GM21447 (cell line): ENCODE data around the gene RDH14.

Experiments used
- ATAC-seq: cut with Tn5 transposase; IDR thresholded peaks from one replicate; pipeline ENCODE4 v1.9.1; 2021; ENCODE audit not compliant: unreplicated experiment

RDH14 gene, protein sequence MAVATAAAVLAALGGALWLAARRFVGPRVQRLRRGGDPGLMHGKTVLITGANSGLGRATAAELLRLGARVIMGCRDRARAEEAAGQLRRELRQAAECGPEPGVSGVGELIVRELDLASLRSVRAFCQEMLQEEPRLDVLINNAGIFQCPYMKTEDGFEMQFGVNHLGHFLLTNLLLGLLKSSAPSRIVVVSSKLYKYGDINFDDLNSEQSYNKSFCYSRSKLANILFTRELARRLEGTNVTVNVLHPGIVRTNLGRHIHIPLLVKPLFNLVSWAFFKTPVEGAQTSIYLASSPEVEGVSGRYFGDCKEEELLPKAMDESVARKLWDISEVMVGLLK

DNA sequence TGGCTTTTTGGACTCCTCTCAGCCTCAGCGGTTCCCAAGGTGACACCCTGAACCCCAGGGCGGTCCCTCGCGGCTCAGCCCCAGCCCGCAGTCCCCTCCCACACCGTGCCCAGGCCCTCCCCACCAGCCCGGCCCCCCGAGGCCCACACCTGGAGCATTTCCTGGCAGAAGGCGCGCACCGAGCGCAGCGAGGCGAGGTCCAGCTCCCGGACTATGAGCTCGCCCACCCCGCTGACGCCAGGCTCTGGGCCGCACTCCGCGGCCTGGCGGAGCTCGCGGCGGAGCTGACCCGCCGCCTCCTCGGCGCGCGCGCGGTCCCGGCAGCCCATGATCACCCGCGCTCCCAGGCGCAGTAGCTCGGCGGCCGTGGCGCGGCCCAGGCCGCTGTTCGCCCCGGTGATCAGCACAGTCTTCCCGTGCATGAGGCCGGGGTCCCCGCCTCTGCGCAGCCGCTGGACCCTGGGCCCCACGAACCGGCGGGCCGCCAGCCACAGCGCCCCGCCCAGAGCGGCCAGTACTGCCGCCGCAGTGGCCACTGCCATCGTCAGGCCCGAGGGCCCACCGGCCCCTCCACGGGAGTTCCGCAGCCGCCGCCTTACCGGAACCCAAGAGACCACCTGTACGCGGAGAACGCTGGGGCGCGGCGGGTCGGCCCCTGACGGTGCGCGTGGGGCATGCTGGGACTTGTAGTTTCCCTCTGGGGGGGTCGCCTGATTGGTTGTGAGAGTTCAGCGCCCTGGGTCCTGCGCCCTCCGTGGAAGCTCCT lies at the start of gene RDH14:
TSS of gene RDH14 (minus strand) at position 623 of the 766 bp plus-strand sequence. CDS start at position 542, 81 bp downstream.
- peak; percentile 93 for ATAC-seq

DNA sequence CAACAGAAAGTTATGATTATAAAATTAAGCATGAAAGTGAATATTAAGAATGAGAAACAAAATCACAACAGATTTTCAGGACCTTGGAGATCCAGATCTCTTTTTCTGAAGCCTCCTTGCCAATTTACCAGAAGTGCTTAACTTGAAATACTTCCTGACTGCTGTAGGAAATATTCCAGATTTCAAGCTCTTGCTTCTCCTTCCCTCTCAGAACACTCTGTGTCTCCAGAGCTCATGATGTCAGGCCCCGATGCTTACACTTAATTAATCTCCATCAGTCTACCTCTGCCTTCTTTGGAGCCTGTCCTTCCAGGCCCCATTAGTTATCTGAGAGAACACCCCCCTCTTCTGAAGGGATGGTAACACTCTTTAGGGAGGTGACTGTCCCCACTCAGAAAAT lies 49.6 kb upstream of the RDH14 start:
- no peak for ATAC-seq

DNA sequence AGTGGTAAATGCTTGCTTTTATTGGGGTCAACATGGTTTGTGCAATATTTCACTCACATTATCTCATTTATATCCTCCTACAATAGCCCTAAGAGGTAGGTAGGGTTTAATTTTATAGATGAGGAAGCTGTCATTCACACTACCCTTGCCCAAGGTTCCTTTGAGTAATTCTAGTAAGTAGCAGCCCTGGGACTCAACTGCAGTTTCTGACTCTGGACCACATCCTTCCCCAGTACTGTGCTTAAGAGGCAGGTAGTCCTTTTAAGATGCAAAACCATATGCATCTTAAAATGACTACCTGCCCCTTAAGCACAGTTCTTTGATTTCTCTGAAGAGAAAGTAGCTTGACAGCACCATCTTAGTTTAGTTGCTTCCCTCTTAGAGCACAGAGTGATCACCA lies 44.7 kb upstream of the RDH14 start:
- no peak for ATAC-seq

DNA sequence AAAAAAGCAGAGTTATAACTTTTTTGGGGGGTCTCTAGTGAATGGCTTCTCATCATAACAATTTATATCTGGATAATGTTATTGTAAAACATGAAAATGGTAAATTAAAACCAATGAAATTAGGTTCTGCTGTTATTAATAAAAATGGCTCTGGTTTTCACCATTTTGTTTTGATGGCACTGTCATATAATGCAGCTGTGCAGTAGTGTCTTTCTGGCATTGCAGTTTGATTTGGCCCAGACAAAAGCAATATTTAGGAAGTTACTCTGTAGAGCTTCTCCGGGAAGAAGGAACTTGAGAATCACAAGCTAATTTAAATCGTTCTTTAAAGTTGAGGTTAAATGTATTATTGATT lies 44.1 kb upstream of the RDH14 start:
- no peak for ATAC-seq

DNA sequence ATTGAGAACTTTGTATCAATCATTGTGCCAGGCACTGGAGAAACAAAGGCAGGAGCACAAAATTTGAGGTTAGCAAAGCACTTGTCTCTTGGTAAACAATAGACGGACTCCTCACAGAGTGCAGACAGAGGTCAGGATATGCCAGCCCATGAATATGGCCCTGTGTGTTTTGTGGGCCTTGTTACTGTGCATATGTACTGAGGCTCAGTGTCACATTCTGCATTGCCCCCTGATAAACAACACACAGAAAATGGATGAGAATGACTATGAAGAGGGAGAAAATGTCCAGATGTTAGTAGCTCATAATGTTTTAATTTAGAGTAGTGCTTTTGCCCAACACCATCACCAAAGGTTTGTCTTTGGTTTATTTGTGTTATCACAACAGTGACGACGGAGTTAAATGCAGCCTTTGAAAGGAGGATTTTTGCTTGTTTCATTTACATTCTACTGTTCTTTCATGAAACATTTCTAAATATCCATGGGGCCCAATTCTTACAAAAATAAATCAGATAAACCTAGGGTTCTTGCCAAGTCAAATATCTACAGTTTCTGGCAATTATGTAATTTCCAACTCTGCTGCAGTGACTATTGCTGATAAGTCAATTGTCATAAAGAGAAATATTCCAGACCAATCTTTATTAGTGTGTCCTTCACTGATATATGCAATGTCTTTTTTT lies 43.5 kb upstream of the RDH14 start:
- no peak for ATAC-seq

DNA sequence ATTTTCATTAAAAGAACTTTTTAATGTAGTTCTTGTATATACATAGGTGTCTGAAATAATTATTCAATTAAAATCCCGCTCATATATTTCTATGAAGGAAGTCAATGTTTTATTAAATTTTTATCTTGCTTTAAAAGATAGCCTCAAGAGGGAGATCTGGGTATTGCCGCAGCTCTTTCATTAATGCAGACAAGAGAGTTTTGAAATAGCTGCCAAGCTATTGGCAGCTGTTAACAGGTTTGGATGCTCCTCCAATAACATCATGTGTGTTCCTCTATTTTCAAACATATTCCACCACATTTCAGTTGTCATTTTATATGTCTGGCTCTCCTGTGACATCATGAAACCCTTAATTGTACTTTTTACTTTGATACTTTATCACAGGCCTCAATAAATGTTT lies 41.8 kb upstream of the RDH14 start:
- no peak for ATAC-seq

DNA sequence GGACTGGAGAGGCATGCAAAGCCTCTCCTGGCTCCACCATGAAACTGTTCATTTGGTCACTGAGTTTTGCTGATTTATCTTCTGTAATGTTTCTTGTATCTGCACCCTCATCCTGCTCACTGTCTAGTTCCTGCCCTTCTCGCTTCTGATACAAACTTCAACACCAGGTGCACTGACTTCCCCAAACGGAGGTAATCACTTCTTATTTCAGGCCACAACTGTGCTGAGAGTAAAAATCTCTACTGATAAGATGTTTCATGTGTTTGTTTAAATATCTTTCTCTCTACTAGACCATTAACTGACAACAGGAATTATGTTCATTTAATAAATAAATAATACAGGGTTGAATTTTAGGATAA lies 39.8 kb upstream of the RDH14 start:
- no peak for ATAC-seq

DNA sequence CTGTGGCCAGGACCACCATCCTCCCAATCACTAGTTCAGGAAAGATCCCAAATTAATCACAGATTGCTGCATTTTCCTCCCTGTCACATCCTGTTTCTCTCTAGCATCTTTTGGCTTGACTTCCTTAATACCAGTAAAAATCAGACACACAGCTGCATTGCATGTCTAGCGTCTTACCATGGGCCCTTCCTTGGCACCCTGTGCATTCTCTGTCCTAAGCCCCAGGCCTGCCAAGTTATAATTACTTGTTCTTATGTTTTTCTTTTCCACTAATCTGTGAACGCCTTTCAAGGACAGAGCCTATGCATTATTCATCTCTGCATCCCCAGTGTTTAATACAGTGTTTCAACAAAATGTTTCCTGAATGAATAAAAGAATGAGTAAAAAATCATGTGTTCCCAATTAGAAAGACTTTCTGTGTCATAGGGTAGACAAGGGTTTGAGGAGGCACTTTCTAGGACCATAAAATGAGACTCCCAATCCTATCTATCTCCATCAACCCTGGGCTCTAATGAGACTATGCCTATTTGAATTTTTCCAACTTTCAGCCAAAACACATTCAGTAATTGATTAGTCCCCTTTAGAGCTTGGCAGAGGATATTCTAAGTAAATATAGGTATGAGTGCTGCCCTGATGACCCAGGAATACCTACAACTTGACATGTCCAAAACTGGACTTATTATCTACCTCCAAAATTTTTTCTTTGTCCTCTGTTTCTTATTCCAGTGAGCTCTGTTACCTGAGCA lies 39.2 kb upstream of the RDH14 start:
- no peak for ATAC-seq

DNA sequence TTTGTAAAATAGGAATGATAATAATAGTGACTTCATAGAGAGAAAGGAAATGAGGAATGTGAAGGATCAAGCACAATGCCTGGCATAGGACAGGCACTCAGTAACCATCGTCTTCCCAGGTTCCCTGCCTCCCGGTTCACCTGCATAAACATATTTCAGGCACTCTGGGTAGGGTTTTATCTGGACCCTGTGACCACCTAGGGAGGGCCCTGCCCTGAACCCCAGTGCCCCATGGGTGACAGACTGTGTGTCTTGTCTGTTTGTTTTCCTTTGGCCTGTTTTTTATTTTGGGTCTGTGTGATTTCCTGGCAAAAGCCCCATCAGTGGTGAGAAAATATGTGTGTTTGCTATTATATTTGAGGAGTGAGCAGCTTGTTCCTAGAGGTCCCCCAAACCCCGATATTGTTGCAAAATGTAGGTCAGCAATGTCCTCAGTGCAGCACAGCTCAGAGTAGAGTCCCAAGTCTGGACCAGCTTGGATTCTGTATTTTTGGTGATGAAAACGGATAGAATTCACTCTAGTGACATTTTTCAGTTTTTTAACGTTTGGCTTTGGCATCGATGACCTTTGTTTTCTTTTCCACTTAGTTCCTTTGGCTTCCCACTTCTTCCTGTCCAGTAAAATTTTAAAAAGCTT lies 38.5 kb upstream of the RDH14 start:
- ATAC-seq: no peak

DNA sequence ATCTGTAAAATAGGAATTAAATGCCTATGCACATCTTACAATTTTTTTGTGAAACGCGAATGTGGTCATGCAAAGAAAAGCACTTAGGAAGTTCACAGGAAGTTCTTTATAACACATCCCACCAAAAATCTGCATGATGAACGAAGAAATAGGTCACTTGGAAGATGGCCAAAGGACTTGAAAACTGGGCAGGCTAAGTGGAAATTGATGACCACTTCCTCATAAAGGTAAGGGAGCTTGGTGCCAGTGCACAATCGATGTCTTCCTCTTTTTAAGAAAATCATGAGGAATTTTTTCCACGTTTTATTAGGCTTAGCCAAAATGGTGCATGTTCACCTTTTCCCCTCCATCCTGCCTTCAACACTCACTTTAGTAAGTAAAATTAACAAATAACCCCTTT lies 37.2 kb upstream of the RDH14 start:
- ATAC-seq: no peak

DNA sequence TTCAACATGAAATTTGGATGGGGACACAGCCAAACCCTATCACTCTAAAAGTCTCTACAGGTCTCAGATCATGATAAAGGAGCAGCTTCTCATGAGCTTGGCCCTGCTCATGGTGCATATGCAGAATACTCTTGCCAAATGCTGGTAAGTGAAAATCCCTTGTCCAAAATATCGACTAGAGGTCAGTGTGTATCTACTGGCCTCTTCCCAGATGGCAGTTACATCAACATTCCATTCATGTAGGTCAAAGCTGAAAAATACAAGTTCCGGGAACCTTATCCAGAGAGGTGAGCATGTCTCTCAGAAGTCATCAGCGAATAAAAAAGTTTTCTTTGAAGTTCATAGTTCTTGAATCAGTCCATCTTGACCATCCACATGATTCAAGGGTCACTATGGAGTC lies 36.5 kb upstream of the RDH14 start:
- no peak for ATAC-seq

DNA sequence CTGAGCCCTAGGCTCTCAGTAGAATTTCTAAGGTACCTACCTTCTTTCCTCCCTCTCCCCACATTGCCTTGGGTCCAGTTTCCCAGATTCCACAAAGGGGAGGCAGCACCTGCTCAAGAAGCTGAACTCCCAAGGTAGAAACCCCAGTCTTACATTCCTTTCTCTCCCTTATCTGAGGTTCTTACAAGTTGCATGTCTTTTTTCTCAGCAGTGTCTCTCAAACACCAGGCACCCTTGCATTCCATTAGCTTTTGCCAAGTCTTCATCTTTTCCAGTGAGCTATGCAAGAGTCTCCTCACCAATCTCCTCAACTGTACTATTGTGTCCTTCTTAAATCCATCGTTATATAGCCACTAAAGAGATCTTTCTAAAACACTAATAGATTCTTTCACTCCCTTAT lies 33.0 kb upstream of the RDH14 start:
- no peak for ATAC-seq

DNA sequence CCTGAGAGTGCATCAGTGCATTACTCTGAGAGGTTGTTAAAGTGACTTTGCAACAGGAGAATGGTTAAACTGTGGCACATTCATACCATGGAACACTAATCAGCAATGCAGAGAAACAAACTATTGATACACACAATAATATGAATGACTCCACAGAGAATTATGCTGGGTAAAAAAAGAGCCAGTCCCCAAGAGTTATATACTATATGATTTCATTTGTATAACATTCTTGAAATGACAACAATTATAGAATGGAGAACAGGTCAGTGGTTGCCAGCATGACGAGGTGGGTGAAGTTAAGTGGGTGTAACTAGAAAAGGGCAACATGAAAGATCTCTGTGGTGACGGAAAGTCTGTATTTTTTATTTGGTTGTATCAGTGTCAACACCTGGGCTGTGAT lies 31.9 kb upstream of the RDH14 start:
- no peak for ATAC-seq

DNA sequence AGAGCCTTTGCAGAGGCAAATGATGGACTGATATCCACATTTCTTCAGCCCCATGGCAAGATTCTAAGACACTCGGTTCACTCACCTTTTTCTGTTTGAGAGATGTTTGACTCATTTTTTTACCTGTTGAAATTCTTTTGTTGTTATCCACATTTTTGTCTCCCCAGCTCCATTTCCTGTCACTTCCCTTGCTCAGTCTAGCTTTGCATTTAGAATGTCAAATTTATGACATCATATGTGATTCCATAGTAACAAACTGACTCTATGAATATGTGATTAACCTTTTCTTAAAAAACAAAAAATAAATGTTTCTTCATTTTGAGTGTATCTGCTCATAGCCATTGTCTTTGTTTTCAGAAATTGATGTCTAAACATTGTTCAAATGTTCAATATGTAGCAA lies 28.9 kb upstream of the RDH14 start, which contains the start of gene NT5C1B:
TSS of gene NT5C1B (minus strand) at position 216 of the 400 bp plus-strand sequence. CDS start at position 115, 101 bp downstream.
- ATAC-seq: no peak

DNA sequence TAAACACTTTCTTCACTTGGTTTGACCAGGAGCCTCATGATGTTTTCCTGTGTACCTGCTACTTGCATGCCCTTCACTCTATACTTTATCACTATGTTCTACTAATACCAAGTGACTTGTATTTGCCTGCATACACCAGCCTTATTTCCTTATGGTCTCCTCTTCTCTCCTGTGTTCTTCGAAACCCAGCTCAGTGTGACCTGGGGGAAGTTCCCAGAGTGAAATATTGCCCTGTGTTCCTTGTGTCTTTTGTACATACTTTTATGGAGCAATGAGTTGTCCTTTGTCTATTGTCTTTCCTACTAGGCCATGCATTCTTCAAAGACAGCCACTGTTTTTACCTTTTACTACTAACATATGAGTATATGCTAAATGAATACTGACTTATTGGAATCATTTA lies 28.3 kb upstream of the RDH14 start:
- no peak for ATAC-seq

DNA sequence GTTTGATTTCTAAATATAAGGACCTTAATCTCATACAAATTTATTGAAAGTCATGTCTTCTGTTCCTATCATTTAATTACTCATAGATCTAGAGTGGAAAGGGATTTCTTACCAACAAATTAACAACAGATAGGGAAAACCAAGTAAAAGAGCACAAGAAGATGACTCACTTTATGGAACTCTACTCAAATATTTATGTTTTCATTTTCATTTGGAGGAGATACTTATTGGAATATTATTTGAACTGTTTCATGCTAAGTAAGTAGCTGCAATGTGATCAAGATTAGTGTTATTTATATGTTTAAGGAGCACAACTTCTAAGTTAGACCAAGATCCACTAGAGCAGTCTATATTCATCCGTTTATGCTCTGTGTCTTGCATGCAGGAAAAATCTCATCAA lies 27.6 kb upstream of the RDH14 start:
- no peak for ATAC-seq

DNA sequence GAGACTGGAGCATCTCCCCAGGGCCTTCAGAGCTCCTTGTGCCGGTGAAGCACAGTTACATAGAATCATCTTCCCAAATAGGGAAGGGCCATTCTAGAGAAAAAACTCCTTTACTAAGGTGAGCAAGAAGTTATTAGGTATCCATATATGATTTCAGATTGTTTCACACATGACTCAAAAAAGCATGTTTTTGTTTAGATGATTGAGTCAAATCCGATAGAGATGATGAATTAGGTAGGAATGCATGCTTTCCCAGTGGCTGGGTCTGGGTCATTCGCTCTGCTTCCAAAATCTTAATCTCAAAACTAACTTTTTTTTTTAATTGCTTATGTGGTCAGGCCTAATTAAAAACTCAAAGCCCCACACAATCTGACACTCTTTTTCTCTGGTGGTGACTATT lies 25.1 kb upstream of the RDH14 start:
- ATAC-seq: no peak

DNA sequence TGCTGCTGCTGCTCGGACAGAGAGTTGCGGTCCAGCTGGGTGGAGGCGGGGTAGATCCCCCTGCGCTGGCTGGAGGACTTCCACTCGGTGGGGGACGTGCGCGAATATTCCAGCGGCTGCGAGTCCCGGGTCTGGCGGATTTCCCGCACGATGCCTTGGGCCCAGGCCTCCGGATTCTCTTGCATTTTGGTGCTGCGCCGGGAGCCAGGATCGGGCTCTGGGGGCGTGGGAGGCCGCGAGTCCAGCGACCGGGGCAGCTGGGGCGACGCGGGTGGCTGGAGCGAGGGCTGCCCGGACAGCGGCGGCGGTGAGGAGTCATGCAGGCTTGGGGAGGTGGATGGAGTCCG lies 24.1 kb upstream of the RDH14 start:
- ATAC-seq: no peak

DNA sequence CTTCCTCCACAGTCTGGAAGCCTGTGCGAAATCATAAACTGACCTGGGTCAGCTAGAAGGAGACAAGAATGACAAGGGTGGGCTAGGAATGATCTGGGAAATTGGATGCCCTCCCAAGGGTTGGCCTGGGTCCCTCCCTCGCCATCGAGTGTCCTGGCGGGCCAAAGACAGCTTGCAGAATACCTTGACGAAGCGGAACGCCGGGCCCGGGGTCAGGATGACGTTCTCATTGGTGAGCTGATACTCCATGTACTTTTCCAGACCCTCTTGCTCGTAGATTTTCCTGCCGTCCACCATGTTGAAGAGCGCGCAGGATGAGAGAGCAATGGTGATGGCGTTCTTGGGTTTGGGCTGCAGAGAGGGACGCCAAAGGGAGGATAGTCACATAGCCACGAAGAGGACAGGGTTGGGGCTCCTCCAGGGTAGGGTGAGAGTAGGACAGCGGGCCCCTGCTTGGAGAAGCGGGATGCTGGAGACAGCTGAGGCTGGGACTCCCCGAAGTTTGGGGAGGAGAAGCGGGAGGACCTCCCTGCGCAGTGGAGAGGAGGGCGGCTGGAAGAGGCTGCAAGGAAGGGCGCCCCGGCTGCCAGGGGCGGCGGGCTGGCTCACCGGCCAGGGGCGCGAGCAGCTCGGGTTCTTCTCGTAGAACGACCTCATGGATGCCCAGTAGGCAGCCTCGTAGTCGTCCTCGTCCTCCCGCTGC lies 23.6 kb upstream of the RDH14 start:
- ATAC-seq: no peak

DNA sequence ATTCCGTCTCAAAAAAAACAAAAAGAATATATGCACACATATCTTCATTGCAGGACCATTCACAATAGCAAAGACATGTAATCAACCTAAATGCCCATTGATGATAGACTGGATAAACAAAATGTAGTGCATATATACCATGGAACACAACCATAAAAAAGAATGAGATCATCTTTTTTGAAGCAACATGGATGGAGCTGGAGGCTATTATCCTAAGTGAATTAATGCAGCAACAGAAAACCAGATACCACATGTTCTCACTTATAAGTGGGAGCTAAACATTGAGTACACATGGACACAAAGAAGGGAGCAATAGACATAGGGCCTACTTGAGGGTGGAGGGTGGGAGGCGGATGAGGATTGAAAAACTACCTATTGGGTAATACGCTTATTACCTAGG lies 20.2 kb upstream of the RDH14 start:
- no peak for ATAC-seq
